Hepatocyte (in vitro differentiated cells): ENCODE results near the gene MGMT.

Source experiments
- CTCF ChIP-seq: fragments of 200-600 bp; sonication (generic); IDR thresholded peaks from 2 replicates; pipeline ENCODE4 v1.5.1; 2016; ENCODE audit warnings: antibody characterized with exemption, mild to moderate bottlenecking; ENCODE audit not compliant: poor library complexity
- EZH2 ChIP-seq: fragments of 200-600 bp; sonication (generic); IDR thresholded peaks from 2 replicates; pipeline ENCODE4 v1.6.1; 2016; ENCODE audit warnings: antibody characterized with exemption, mild to moderate bottlenecking, borderline replicate concordance
- EZH2phosphoT487 ChIP-seq: fragments of 200-600 bp; sonication (generic); IDR thresholded peaks from one replicate; pipeline ENCODE4 v1.6.1; 2018; ENCODE audit warnings: antibody characterized with exemption, mild to moderate bottlenecking, low read depth, moderate library complexity; ENCODE audit not compliant: unreplicated experiment, severe bottlenecking

GRCh38 chr10:129675027-129675769, 208.2 kb downstream of the MGMT start:
- TF ChIP-seq CTCF (no peak), EZH2phosphoT487 (no peak), EZH2 (no peak)
